ENCODE results near the gene OPCML.

The OPCML gene

GRCh38 chr11:132655187-132655855 is 877.0 kb downstream of the OPCML start:
- TF ChIP-seq CTCF (IDR thresholded peaks at IDR 0.05): no peak
- Histone ChIP-seq H3K4me3 (ENCODE audit: low read depth in 1 of 2, low read length in 1 of 2) (no peak overlapping the region), H3K27me3 (no peaks in the 10 kb centered on the region), H3K4me1 (ENCODE audit: control insufficient read depth in 1 of 2, insufficient read depth in 1 of 2, low read depth in 1 of 2, low read length in 1 of 2) (no peaks in the 10 kb centered on the region), H3K9me3 (no peaks in the 10 kb centered on the region), H3K27ac (no peak overlapping the region), H3K36me3 (no peaks in the 10 kb centered on the region)

GRCh38 chr11:132653237-132653636 is 879.1 kb downstream of the OPCML start:
- no peak overlapping the region for H3K4me3 ChIP-seq (ENCODE audit: low read depth in 1 of 2, low read length in 1 of 2)
- no peak overlapping the region for H3K27ac ChIP-seq
- TF ChIP-seq CTCF (IDR thresholded peaks at IDR 0.05): no peak
- H3K9me3 ChIP-seq: no peaks in the 10 kb centered on the region
- H3K27me3 ChIP-seq: no peaks in the 10 kb centered on the region
- no peaks in the 10 kb centered on the region for H3K36me3 ChIP-seq
- no peaks in the 10 kb centered on the region for H3K4me1 ChIP-seq (ENCODE audit: control insufficient read depth in 1 of 2, insufficient read depth in 1 of 2, low read depth in 1 of 2, low read length in 1 of 2)

- no peak for TF ChIP-seq CTCF (IDR thresholded peaks at IDR 0.05)
- H3K27me3 ChIP-seq: no peaks in the 10 kb centered on the region
- no peaks in the 10 kb centered on the region for H3K9me3 ChIP-seq
- H3K27ac ChIP-seq: no peak overlapping the region
- no peak overlapping the region for H3K4me3 ChIP-seq (ENCODE audit: low read depth in 1 of 2, low read length in 1 of 2)
- no peaks in the 10 kb centered on the region for H3K36me3 ChIP-seq
- H3K4me1 ChIP-seq (ENCODE audit: control insufficient read depth in 1 of 2, insufficient read depth in 1 of 2, low read depth in 1 of 2, low read length in 1 of 2): no peaks in the 10 kb centered on the region
These were observed 881.2 kb downstream of the OPCML start for GRCh38 chr11:132650969-132651720.

GRCh38 chr11:132649277-132649676 is 883.0 kb downstream of the OPCML start:
- H3K27ac ChIP-seq: no peak overlapping the region
- no peaks in the 10 kb centered on the region for H3K36me3 ChIP-seq
- no peaks in the 10 kb centered on the region for H3K4me1 ChIP-seq (ENCODE audit: control insufficient read depth in 1 of 2, insufficient read depth in 1 of 2, low read depth in 1 of 2, low read length in 1 of 2)
- no peak for TF ChIP-seq CTCF (IDR thresholded peaks at IDR 0.05)
- H3K27me3 ChIP-seq: no peaks in the 10 kb centered on the region
- no peak overlapping the region for H3K4me3 ChIP-seq (ENCODE audit: low read depth in 1 of 2, low read length in 1 of 2)
- H3K9me3 ChIP-seq: no peaks in the 10 kb centered on the region

- Histone ChIP-seq H3K9me3 (no peaks in the 10 kb centered on the region), H3K27me3 (no peaks in the 10 kb centered on the region), H3K27ac (no peak overlapping the region), H3K4me1 (ENCODE audit: control insufficient read depth in 1 of 2, insufficient read depth in 1 of 2, low read depth in 1 of 2, low read length in 1 of 2) (no peaks in the 10 kb centered on the region), H3K36me3 (no peaks in the 10 kb centered on the region), H3K4me3 (ENCODE audit: low read depth in 1 of 2, low read length in 1 of 2) (no peak overlapping the region)
- TF ChIP-seq CTCF (IDR thresholded peaks at IDR 0.05): no peak
These were observed 883.5 kb downstream of the OPCML start for GRCh38 chr11:132648851-132649250.
